H1 (cell line): ENCODE data around the gene NUAK1. TPM values are rescaled to one million over a fixed set of nuclear protein-coding genes. Genes with fewer than 3 reads are reported as not detected.

Experiments used
- CTCF ChIA-PET: fragments of 300-600 bp; sonication (Branson Sonifier 250); formaldehyde crosslinking; loops from one replicate; lab custom pipeline; 2021; ENCODE audit not compliant: partially characterized antibody; lab: Charles Lee
- POLR2A ChIA-PET: fragments of 300-600 bp; sonication (Branson Sonifier 250); formaldehyde crosslinking; loops from one replicate; lab custom pipeline; 2021; ENCODE audit warnings: inconsistent platforms; ENCODE audit not compliant: partially characterized antibody; lab: Charles Lee
- DNase-seq, 2 experiments: peaks; one replicate each; pipeline versions ENCODE4 v3.0.0 to v3.0.0-alpha.2; 2010 to 2022; ENCODE audit warnings: low spot score in 2 of 2, low read depth in 1 of 2, mixed read lengths in 1 of 2
- FAIRE-seq: peaks from 2 replicates; lab custom pipeline; 2011; peaks lifted over from hg19 to GRCh38; lab: Jason Lieb, UNC
- H2AFZ ChIP-seq: 2 replicates; pipeline ENCODE4 v1.8.1; 2012; ENCODE audit warnings: low read length, inconsistent platforms
- H2AK5ac ChIP-seq: 2 replicates; pipeline ENCODE4 v1.6.1; 2013; ENCODE audit warnings: low read depth, low read length
- H2BK120ac ChIP-seq: replicated peaks from 2 replicates; pipeline ENCODE3; 2013; ENCODE audit warnings: low read depth, low read length, inconsistent platforms
- H2BK12ac ChIP-seq: 2 replicates; pipeline ENCODE4 v1.6.1; 2013; ENCODE audit warnings: low read depth, low read length
- H2BK15ac ChIP-seq: 2 replicates; pipeline ENCODE4 v1.6.1; 2013; ENCODE audit warnings: low read length
- H2BK20ac ChIP-seq: 2 replicates; pipeline ENCODE4 v1.6.1; 2013; ENCODE audit warnings: low read length
- H2BK5ac ChIP-seq: 2 replicates; pipeline ENCODE4 v1.6.1; 2013; ENCODE audit warnings: low read depth, low read length
- H3K14ac ChIP-seq: 2 replicates; pipeline ENCODE4 v1.6.1; 2013; ENCODE audit warnings: inconsistent platforms; ENCODE audit not compliant: insufficient read length
- H3K18ac ChIP-seq: 2 replicates; pipeline ENCODE4 v1.6.1; 2013; ENCODE audit warnings: low read length; ENCODE audit errors: extremely low read depth
- H3K23ac ChIP-seq: 2 replicates; pipeline ENCODE4 v1.6.1; 2013; ENCODE audit warnings: inconsistent platforms; ENCODE audit not compliant: insufficient read length
- H3K23me2 ChIP-seq: 2 replicates; pipeline ENCODE4 v1.6.1; 2013; ENCODE audit warnings: low read depth, low read length
- H3K27ac ChIP-seq: 2 replicates; pipeline ENCODE4 v1.6.1; 2011; ENCODE audit warnings: low read depth, low read length, inconsistent platforms
- H3K27me3 ChIP-seq, 4 experiments: replicated peaks in 1 of 4; 1 replicate in 1 of 4; 2 replicates in 3 of 4; pipeline versions ENCODE4 v1.6.1 to v1.8.1; 2011 to 2013; ENCODE audit warnings: low read length in 3 of 4, mild to moderate bottlenecking in 3 of 4, inconsistent platforms in 2 of 4, mixed read lengths in 2 of 4, moderate library complexity in 1 of 4; ENCODE audit not compliant: control insufficient read depth in 3 of 4, insufficient read depth in 3 of 4; ENCODE audit errors: extremely low read depth in 1 of 4
- H3K36me3 ChIP-seq, 4 experiments: 2 replicates each; pipeline versions ENCODE4 v1.6.1 to v1.8.1; 2011 to 2013; ENCODE audit warnings: mild to moderate bottlenecking in 4 of 4, low read length in 3 of 4, moderate library complexity in 2 of 4, control low read depth in 1 of 4, inconsistent platforms in 1 of 4; ENCODE audit not compliant: insufficient read depth in 4 of 4, control insufficient read depth in 2 of 4
- H3K4ac ChIP-seq: replicated peaks from 2 replicates; pipeline ENCODE3; 2013; ENCODE audit warnings: low read length, low read depth, mixed read lengths, inconsistent platforms; ENCODE audit not compliant: insufficient read length
- H3K4me1 ChIP-seq, 4 experiments: replicated peaks in 1 of 4; 1 replicate in 1 of 4; 2 replicates in 3 of 4; pipeline versions ENCODE4 v1.6.1 to v1.8.1; 2011 to 2013; ENCODE audit warnings: low read length in 3 of 4, inconsistent platforms in 2 of 4, mixed read lengths in 1 of 4; ENCODE audit not compliant: insufficient read depth in 4 of 4, control insufficient read depth in 3 of 4
- H3K4me2 ChIP-seq, 2 experiments: 2 replicates each; pipeline versions ENCODE4 v1.6.1 to v1.8.1; 2011 to 2013; ENCODE audit warnings: low read depth in 2 of 2, low read length in 2 of 2, control low read depth in 1 of 2, inconsistent platforms in 1 of 2, mild to moderate bottlenecking in 1 of 2; ENCODE audit not compliant: insufficient read depth in 1 of 2
- H3K4me3 ChIP-seq, 4 experiments: fragments of 200-600, 300-600 bp in 1 of 4; sonication (generic), shearing (Covaris generic), sonication (Bioruptor Twin) in 1 of 4; 2 replicates each; pipeline versions ENCODE4 v1.5.1 to v1.8.1; 2011 to 2016; ENCODE audit warnings: low read length in 4 of 4, low read depth in 3 of 4, control low read depth in 2 of 4, inconsistent platforms in 2 of 4, mild to moderate bottlenecking in 2 of 4, mixed read lengths in 1 of 4, moderate library complexity in 1 of 4; ENCODE audit not compliant: insufficient read depth in 2 of 4; ENCODE audit errors: extremely low read depth in 1 of 4
- H3K56ac ChIP-seq: replicated peaks from 2 replicates; pipeline ENCODE3; 2013; ENCODE audit warnings: low read depth, mild to moderate bottlenecking, mixed read lengths, low read length, inconsistent platforms; ENCODE audit not compliant: insufficient read length
- H3K79me1 ChIP-seq: 2 replicates; pipeline ENCODE4 v1.6.1; 2013; ENCODE audit warnings: low read depth, low read length, control low read depth
- H3K79me2 ChIP-seq, 2 experiments: 2 replicates each; pipeline versions ENCODE4 v1.6.1 to v1.8.1; 2012 to 2013; ENCODE audit warnings: low read length in 2 of 2, mild to moderate bottlenecking in 2 of 2, inconsistent platforms in 1 of 2; ENCODE audit not compliant: insufficient read depth in 2 of 2, control insufficient read depth in 1 of 2
- H3K9ac ChIP-seq, 4 experiments: replicated peaks in 1 of 4; 1 replicate in 1 of 4; 2 replicates in 3 of 4; pipeline versions ENCODE4 v1.6.1 to v1.8.1; 2011 to 2013; ENCODE audit warnings: low read depth in 3 of 4, low read length in 3 of 4, control low read depth in 2 of 4, mild to moderate bottlenecking in 2 of 4, moderate library complexity in 2 of 4, inconsistent platforms in 1 of 4; ENCODE audit errors: extremely low read depth in 1 of 4
- H3K9me3 ChIP-seq, 2 experiments: 2 replicates each; pipeline versions ENCODE4 v1.6.1 to v1.8.1; 2012 to 2013; ENCODE audit warnings: mild to moderate bottlenecking in 2 of 2, moderate library complexity in 2 of 2, control low read depth in 1 of 2, inconsistent platforms in 1 of 2, low read depth in 1 of 2, low read length in 1 of 2, mixed read lengths in 1 of 2; ENCODE audit not compliant: insufficient read depth in 2 of 2
- H4K20me1 ChIP-seq, 2 experiments: replicated peaks in 1 of 2; 2 replicates each; pipeline versions ENCODE3 to v1.8.1; 2011 to 2013; ENCODE audit warnings: inconsistent platforms in 2 of 2, low read length in 2 of 2, mild to moderate bottlenecking in 1 of 2; ENCODE audit not compliant: insufficient read depth in 2 of 2, control insufficient read depth in 1 of 2
- H4K5ac ChIP-seq: 2 replicates; pipeline ENCODE4 v1.6.1; 2013; ENCODE audit warnings: low read length, low read depth, mixed read lengths, inconsistent platforms; ENCODE audit not compliant: insufficient read length
- H4K8ac ChIP-seq: 2 replicates; pipeline ENCODE4 v1.8.0; 2013; ENCODE audit warnings: mild to moderate bottlenecking, moderate library complexity, low read length, inconsistent platforms; ENCODE audit not compliant: insufficient read depth; ENCODE audit errors: extremely low read depth
- H4K91ac ChIP-seq: replicated peaks from 2 replicates; pipeline ENCODE3; 2013; ENCODE audit warnings: low read length, mixed read lengths, inconsistent platforms; ENCODE audit not compliant: insufficient read length
- ASH2L ChIP-seq: fragments of 200-600, 300-600 bp; sonication (generic); IDR thresholded peaks from one replicate; pipeline ENCODE4 v1.7.1; 2017; ENCODE audit warnings: low read length
- BACH1 ChIP-seq: IDR thresholded peaks from 2 replicates; pipeline ENCODE4 v1.6.1; 2012; ENCODE audit warnings: low read length, improper control_type of control experiment
- BRCA1 ChIP-seq: IDR thresholded peaks from 2 replicates; pipeline ENCODE4 v1.6.1; 2012; ENCODE audit warnings: low read depth, low read length, improper control_type of control experiment
- CBX8 ChIP-seq: fragments of 300-800, 300-1000 bp; sonication (generic); IDR thresholded peaks from 2 replicates; pipeline ENCODE4 v1.7.1; 2016; ENCODE audit warnings: low read depth, low read length, borderline replicate concordance
- CEBPB ChIP-seq: IDR thresholded peaks from 2 replicates; pipeline ENCODE4 v1.6.1; 2012; ENCODE audit warnings: low read depth, low read length
- E2F6 ChIP-seq: IDR thresholded peaks from 2 replicates; pipeline ENCODE4 v1.6.1; 2012; ENCODE audit warnings: inconsistent platforms
- HDAC2 ChIP-seq, 2 experiments: fragments of 300-600 bp in 1 of 2; sonication (generic) in 1 of 2; IDR thresholded peaks; 2 replicates each; pipeline ENCODE4 v1.6.1; 2011 to 2012; ENCODE audit warnings: low read depth in 2 of 2, low read length in 2 of 2, mild to moderate bottlenecking in 2 of 2, moderate library complexity in 2 of 2, borderline replicate concordance in 1 of 2, inconsistent platforms in 1 of 2
- KDM1A ChIP-seq: fragments of 200-600, 300-600 bp; sonication (generic); IDR thresholded peaks from 2 replicates; pipeline ENCODE4 v1.7.1; 2016; ENCODE audit warnings: mild to moderate bottlenecking, low read length, borderline replicate concordance
- MAX ChIP-seq: IDR thresholded peaks from 2 replicates; pipeline ENCODE4 v1.6.1; 2012; ENCODE audit warnings: inconsistent platforms
- PHF8 ChIP-seq: fragments of 200-600 bp; sonication (generic); conservative IDR thresholded peaks from 2 replicates; pipeline ENCODE4 v1.7.1; 2012; ENCODE audit warnings: low read depth, mild to moderate bottlenecking, inconsistent platforms, low read length, moderate library complexity
- SP1 ChIP-seq: IDR thresholded peaks from 2 replicates; pipeline ENCODE4 v1.6.1; 2011; ENCODE audit warnings: low read depth, low read length
- SP4 ChIP-seq: IDR thresholded peaks from 2 replicates; pipeline ENCODE4 v1.6.1; 2012; ENCODE audit warnings: low read length, inconsistent platforms
- SUZ12 ChIP-seq: fragments of 200-600 bp; sonication (generic); IDR thresholded peaks from 2 replicates; pipeline ENCODE4 v1.6.1; 2012; ENCODE audit warnings: mild to moderate bottlenecking, inconsistent platforms, low read length, moderate library complexity, mixed read lengths
- TAF1 ChIP-seq: IDR thresholded peaks from 2 replicates; pipeline ENCODE4 v1.6.1; 2011; ENCODE audit warnings: mild to moderate bottlenecking, low read depth, low read length
- YY1 ChIP-seq: IDR thresholded peaks from 2 replicates; pipeline ENCODE4 v1.6.1; 2011; ENCODE audit warnings: low read depth, mild to moderate bottlenecking, low read length
- WGBS, 2 experiments: shearing (Covaris generic) in 1 of 2; methylation state at CpG; one replicate each; pipeline versions ENCODE4 v1.1.6 to v1.1.7; 2013 to 2015; ENCODE audit warnings: low lambda C conversion rate in 2 of 2, mixed read lengths in 2 of 2, inconsistent platforms in 1 of 2, low coverage in 1 of 2, missing lambda C conversion rate in 1 of 2; ENCODE audit not compliant: insufficient replicate concordance in 2 of 2, insufficient coverage in 1 of 2, insufficient read length in 1 of 2; ENCODE audit errors: extremely low coverage in 1 of 2, missing lambda C conversion rate in 1 of 2; 5-methylcytosine and 5-hydroxymethylcytosine counted together
- polyA plus RNA-seq, 7 experiments: library from polyadenylated mRNA; depleted of rRNA in 3 of 7; stranded (reverse) in 5 of 7; unstranded in 2 of 7; fragments of >200 nt in 5 of 7; fragments of 200-250 nt in 2 of 7; gene quantifications; 1 replicate in 5 of 7; 2 replicates in 1 of 7; 4 replicates in 1 of 7; pipeline versions ENCODE4 v1.2.1 to v1.2.3, GENCODE V29; 2011 to 2013; ENCODE audit warnings: missing spikeins in 2 of 7, mixed read lengths in 2 of 7
- total RNA-seq: library from RNA; stranded (reverse); fragmentation: NEBNext Ultra II Directional; extraction: Animal tissue kit (Norgen Biotek cat#: 25700); gene quantifications from 2 replicates; pipeline ENCODE4 v1.2.1, GENCODE V29; 2021

NUAK1 gene
- total and polyA plus RNA-seq, 2 of the 8 experiments (the other 6 are each of a cell fraction or from before 2014, with no cell fraction given), result 6.7 to 18.2 TPM

- Histone ChIP-seq H2BK15ac (no peak overlapping the region), H4K20me1 (no peaks in the 10 kb centered on the region), H3K14ac (no peak overlapping the region), H4K91ac (no peak overlapping the region), H3K23ac (no peak overlapping the region), H3K56ac (no peak overlapping the region), H2AFZ (no peak overlapping the region), H2BK12ac (no peak overlapping the region), H3K36me3 (peaks cover 0 to 11% (median 5%) of the 10 kb centered on the region in 4 experiments; a peak in 4 of 8 replicates), H3K18ac (no peak overlapping the region), H2BK20ac (no peak overlapping the region), H3K27me3 (no peaks in the 10 kb centered on the region), H3K4me3 (no peak overlapping the region), H3K79me1 (no peaks in the 10 kb centered on the region), H3K4ac (no peak overlapping the region), H3K9ac (no peak overlapping the region), H3K4me1 (peaks cover 0 to 11% (median 0%) of the 10 kb centered on the region in 4 experiments; a peak in 2 of 7 replicates), H2AK5ac (no peak overlapping the region), H3K79me2 (no peaks in the 10 kb centered on the region), H3K23me2 (no peaks in the 10 kb centered on the region), H4K8ac (no peak overlapping the region), H2BK5ac (no peak overlapping the region), H3K9me3 (no peaks in the 10 kb centered on the region), H2BK120ac (no peak overlapping the region), H3K27ac (no peak overlapping the region), H3K4me2 (no peak overlapping the region), H4K5ac (no peak overlapping the region)
- WGBS, 2 experiments, result 100% methylated on average over 1 of the region's 1 CpG; no CpG with 5 or more reads in 1 of the 2 experiments
- POLR2A ChIA-PET, result interaction anchor here (0.6 to 0.9 kb wide), 2 partner anchors 62 to 653 kb away, joined by 3 read pairs; no protein-coding TSS in a partner anchor
- CTCF ChIA-PET, result interaction anchor here (1.0 to 1.6 kb wide), 2 partner anchors 10 to 28 kb away, joined by 3 to 4 read pairs; no protein-coding TSS in a partner anchor
- DNase-seq (no peak), FAIRE-seq (no peak)
- TF ChIP-seq SUZ12, result no peak
- TF ChIP-seq BACH1, result no peak
- TF ChIP-seq CBX8, result no peak
- TF ChIP-seq KDM1A, result no peak
- no peak for TF ChIP-seq YY1
- TF ChIP-seq CEBPB, result no peak
- no peak for TF ChIP-seq SP1
- TF ChIP-seq SP4, result no peak
- no peak for TF ChIP-seq PHF8
- no peak for TF ChIP-seq MAX
- no peak for TF ChIP-seq HDAC2 (IDR thresholded peaks at IDR 0.05; ENCODE audit: borderline replicate concordance in 1 of 2, low read depth in 2 of 2, low read length in 2 of 2)
- no peak for TF ChIP-seq TAF1
- no peak for TF ChIP-seq E2F6
- no peak for TF ChIP-seq BRCA1
- TF ChIP-seq ASH2L, result no peak
Observed at GRCh38 chr12:106074361-106074705, 64.4 kb downstream of the NUAK1 start.
